ENCODE data around the gene POLR2B.
"Not testable (repeated sequence)": the region's sequence is repeated elsewhere in the genome, so short reads cannot be mapped to it uniquely, and the experiment has no call there.

The POLR2B gene

GRCh38 chr4:57051524-57051923 lies 72.8 kb downstream of the POLR2B start:
- Histone ChIP-seq H3K9ac (0 out of 22 replicates have a peak overlapping the region, but pooled peaks of 1 of the 11 experiments have one; percentile 6), H4K20me1 (no peaks in the 10 kb centered on the region), H3K36me3 (peaks cover 0 to 97% (median 33%) of the 10 kb centered on the region in 11 experiments; a peak in 14 of 22 replicates), H3K9me3 (replicated peaks in 1 of 11) (peaks cover 17 to 74% (median 37%) of the 10 kb centered on the region in 11 experiments), H3K27me3 (no peaks in the 10 kb centered on the region), H3K4me3 (no peak overlapping the region), H3K27ac (peak overlapping the region in 6 of 11 experiments; percentile 1 to 61 (median 9); a peak in 9 of 22 replicates), H3K4me2 (peak overlapping the region in 6 of 11 experiments; percentile 2 to 58 (median 30); a peak in 11 of 22 replicates), H3K4me1 (peaks cover 0 to 22% (median 12%) of the 10 kb centered on the region in 10 experiments; a peak in 13 of 20 replicates)
- no peak for TF ChIP-seq Cebpa-rat (IDR thresholded peaks at IDR 0.05)

- no peak for TF ChIP-seq Cebpa-rat (IDR thresholded peaks at IDR 0.05)
- Histone ChIP-seq H3K9me3 (replicated peaks in 1 of 11) (peaks cover 0 to 54% (median 19%) of the 10 kb centered on the region in 11 experiments; a peak in 17 of 22 replicates), H3K27me3 (no peaks in the 10 kb centered on the region), H3K27ac (no peak overlapping the region), H4K20me1 (no peaks in the 10 kb centered on the region), H3K4me3 (no peak overlapping the region), H3K4me2 (no peak overlapping the region), H3K36me3 (peaks cover 0 to 91% (median 30%) of the 10 kb centered on the region in 11 experiments; a peak in 13 of 22 replicates), H3K9ac (no peak overlapping the region), H3K4me1 (peaks cover 0 to 22% (median 12%) of the 10 kb centered on the region in 10 experiments; a peak in 13 of 20 replicates)
These were observed 74.8 kb downstream of the POLR2B start for GRCh38 chr4:57053508-57053907.

GRCh38 chr4:57055886-57056285 lies 77.2 kb downstream of the POLR2B start:
- no peak for TF ChIP-seq Cebpa-rat (IDR thresholded peaks at IDR 0.05)
- peaks cover 12 to 27% (median 21%) of the 10 kb centered on the region in 10 experiments for H3K4me1 ChIP-seq
- no peak overlapping the region for H3K27ac ChIP-seq
- no peaks in the 10 kb centered on the region for H4K20me1 ChIP-seq
- H3K4me2 ChIP-seq = no peak overlapping the region
- H3K27me3 ChIP-seq = no peaks in the 10 kb centered on the region
- no peak overlapping the region for H3K9ac ChIP-seq
- H3K4me3 ChIP-seq = no peak overlapping the region
- H3K36me3 ChIP-seq = peaks cover 0 to 79% (median 22%) of the 10 kb centered on the region in 11 experiments; a peak in 13 of 22 replicates
- peaks cover 0 to 46% (median 18%) of the 10 kb centered on the region in 11 experiments; a peak in 15 of 22 replicates for H3K9me3 ChIP-seq (replicated peaks in 1 of 11)

DNA sequence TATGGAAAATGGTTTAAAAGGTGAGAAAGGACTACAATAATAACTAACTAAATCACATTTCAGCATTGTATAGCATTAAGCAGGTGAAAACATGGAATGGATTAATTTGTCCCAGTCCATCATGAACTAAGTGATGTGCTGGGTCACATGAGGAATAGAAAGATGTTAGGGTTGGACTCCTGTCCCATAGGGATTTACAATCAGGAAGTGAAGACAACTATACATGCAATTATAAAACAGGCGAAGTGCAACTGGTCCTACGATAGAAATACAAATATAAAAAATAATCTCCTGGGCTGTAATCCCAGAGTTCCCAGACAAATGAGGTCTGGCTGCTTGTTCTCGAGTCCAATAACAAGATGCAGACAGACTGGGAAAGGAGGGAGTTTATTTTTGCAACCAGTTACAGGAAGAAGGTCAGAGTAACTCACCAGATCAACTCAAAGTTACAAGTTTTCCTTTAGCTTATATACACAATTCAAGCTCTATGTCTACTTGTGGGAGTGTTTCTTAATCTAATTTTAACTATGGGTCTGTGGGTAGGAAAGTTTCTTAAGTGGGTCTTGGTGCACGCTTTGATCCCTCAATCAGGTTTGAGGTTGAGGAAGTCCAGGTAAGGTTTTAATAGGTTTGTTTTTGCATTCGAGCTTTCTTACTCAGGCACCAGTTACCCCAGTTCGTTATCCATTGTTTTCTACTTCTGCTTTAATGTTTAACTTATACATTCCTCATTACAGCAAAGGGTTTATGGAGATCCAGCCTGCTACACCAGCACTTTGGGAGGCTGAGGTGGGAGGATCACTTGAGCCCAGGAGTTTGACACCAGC lies 81.4 kb downstream of the POLR2B start:
- Histone ChIP-seq H3K4me1 (peaks cover 5 to 14% (median 13%) of the 10 kb centered on the region in 10 experiments; a peak in 19 of 20 replicates), H3K36me3 (peaks cover 0 to 39% (median 0%) of the 10 kb centered on the region in 11 experiments; a peak in 10 of 22 replicates)

GRCh38 chr4:57060717-57061067 lies 82.0 kb downstream of the POLR2B start:
- not testable (repeated sequence) for H3K27me3 ChIP-seq, H3K9ac ChIP-seq, H3K4me3 ChIP-seq, H4K20me1 ChIP-seq
- Histone ChIP-seq H3K4me2 (peak overlapping the region in 9 of 11 experiments; percentile 2 to 55 (median 42); a peak in 13 of 22 replicates), H3K36me3 (peaks cover 0 to 39% (median 0%) of the 10 kb centered on the region in 11 experiments; a peak in 10 of 22 replicates), H3K27ac (peak overlapping the region in 1 of 11 experiments; percentile 0; a peak in 1 of 22 replicates), H3K9me3 (replicated peaks in 1 of 11) (peaks cover 0 to 10% (median 0%) of the 10 kb centered on the region in 11 experiments; a peak in 6 of 22 replicates), H3K4me1 (peaks cover 5 to 14% (median 13%) of the 10 kb centered on the region in 10 experiments; a peak in 19 of 20 replicates)
- 0 out of 22 replicates have a peak, but pooled peaks of 1 of the 11 experiments have one; percentile 10 for TF ChIP-seq Cebpa-rat (IDR thresholded peaks at IDR 0.05)

More for the DNA sequence above, 81.4 kb downstream of the POLR2B start:
- no peak overlapping the region for H3K4me3 ChIP-seq
- peaks cover 0 to 12% (median 2%) of the 10 kb centered on the region in 11 experiments; a peak in 7 of 22 replicates for H3K9me3 ChIP-seq (replicated peaks in 1 of 11)
- H3K27me3 ChIP-seq = no peaks in the 10 kb centered on the region
- H4K20me1 ChIP-seq = no peaks in the 10 kb centered on the region; a peak in 1 of 22 replicates
- H3K9ac ChIP-seq = no peak overlapping the region
- TF ChIP-seq Cebpa-rat (IDR thresholded peaks at IDR 0.05) = no peak
- H3K27ac ChIP-seq = peak overlapping the region in 3 of 11 experiments; percentile 0 to 6 (median 4); a peak in 3 of 22 replicates
- H3K4me2 ChIP-seq = peak overlapping the region; percentile 2 to 55 (median 41); a peak in 18 of 22 replicates

DNA sequence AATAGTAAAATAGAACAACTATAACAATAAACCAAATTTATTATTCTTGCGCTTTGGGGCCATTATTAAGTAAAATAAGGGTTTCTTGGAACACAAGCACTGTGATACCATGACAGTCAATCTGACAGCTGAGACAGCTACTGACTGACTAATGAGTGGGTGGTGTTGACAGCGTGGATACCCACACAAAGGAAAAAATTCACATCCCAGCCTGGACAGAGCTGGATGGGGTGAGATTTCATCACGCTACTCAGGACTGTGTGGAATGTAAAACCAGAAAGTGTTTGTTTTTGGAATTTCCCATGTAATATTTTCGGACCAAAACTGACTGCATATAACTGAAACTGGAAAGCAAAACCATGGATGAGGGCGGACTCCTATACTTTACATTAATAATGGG lies 82.7 kb downstream of the POLR2B start:
- Histone ChIP-seq H3K4me2 (no peak overlapping the region), H3K4me1 (peaks cover 5 to 17% (median 13%) of the 10 kb centered on the region in 10 experiments; a peak in 19 of 20 replicates), H3K9ac (no peak overlapping the region), H3K27ac (no peak overlapping the region), H3K4me3 (no peak overlapping the region), H4K20me1 (no peaks in the 10 kb centered on the region; a peak in 1 of 22 replicates), H3K27me3 (no peaks in the 10 kb centered on the region), H3K9me3 (replicated peaks in 1 of 11) (peaks cover 0 to 9% (median 0%) of the 10 kb centered on the region in 11 experiments; a peak in 6 of 22 replicates), H3K36me3 (peaks cover 0 to 39% (median 0%) of the 10 kb centered on the region in 11 experiments; a peak in 11 of 22 replicates)
- TF ChIP-seq Cebpa-rat (IDR thresholded peaks at IDR 0.05) = no peak

- Histone ChIP-seq H3K4me1 (peaks cover 5 to 17% (median 13%) of the 10 kb centered on the region in 10 experiments; a peak in 19 of 20 replicates), H4K20me1 (no peaks in the 10 kb centered on the region; a peak in 1 of 22 replicates), H3K4me3 (no peak overlapping the region), H3K36me3 (peaks cover 0 to 44% (median 0%) of the 10 kb centered on the region in 11 experiments; a peak in 12 of 22 replicates), H3K4me2 (no peak overlapping the region), H3K27ac (no peak overlapping the region), H3K9ac (no peak overlapping the region), H3K9me3 (replicated peaks in 1 of 11) (peaks cover 0 to 9% (median 0%) of the 10 kb centered on the region in 11 experiments; a peak in 6 of 22 replicates), H3K27me3 (no peaks in the 10 kb centered on the region)
- TF ChIP-seq Cebpa-rat (IDR thresholded peaks at IDR 0.05) = no peak
These were observed 84.8 kb downstream of the POLR2B start for GRCh38 chr4:57063518-57063917.

DNA sequence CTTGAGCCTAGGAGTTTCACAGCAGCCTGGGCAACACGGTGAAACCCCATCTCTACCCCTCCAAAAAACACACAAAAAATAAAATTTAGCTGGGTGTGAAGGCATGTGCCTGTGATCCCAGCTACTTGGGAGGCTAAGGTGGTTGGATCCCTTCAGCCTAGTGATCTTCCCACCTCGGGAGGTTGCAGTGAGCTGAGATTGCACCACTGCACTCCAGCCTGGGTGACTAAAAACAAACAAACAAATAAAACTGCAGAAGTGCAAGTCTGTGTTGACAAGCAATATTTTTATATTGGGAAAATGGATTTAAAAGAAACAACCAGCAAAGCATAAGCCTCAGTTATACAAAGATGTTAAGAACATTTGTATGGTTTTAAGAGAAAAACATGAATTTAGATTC lies 85.4 kb downstream of the POLR2B start:
- H3K9ac ChIP-seq = no peak overlapping the region
- peaks cover 0 to 51% (median 0%) of the 10 kb centered on the region in 11 experiments; a peak in 14 of 22 replicates for H3K36me3 ChIP-seq
- no peak overlapping the region for H3K27ac ChIP-seq
- H3K27me3 ChIP-seq = no peaks in the 10 kb centered on the region
- no peak overlapping the region for H3K4me2 ChIP-seq
- no peaks in the 10 kb centered on the region; a peak in 1 of 22 replicates for H4K20me1 ChIP-seq
- H3K4me3 ChIP-seq = no peak overlapping the region
- TF ChIP-seq Cebpa-rat (IDR thresholded peaks at IDR 0.05) = no peak
- H3K9me3 ChIP-seq (replicated peaks in 1 of 11) = peaks cover 0 to 7% (median 0%) of the 10 kb centered on the region in 11 experiments; a peak in 6 of 22 replicates
- H3K4me1 ChIP-seq = peaks cover 5 to 17% (median 13%) of the 10 kb centered on the region in 10 experiments; a peak in 19 of 20 replicates

Data from BLaER1 treated with 17β-estradiol and CSF1 and Interleukin-3, amounts not matched to agents 10 nM and 100 nM (cell line).